Activated naive CD8-positive, alpha-beta T cell (primary cell): ENCODE measurements around the gene ADGRL3.
"Not testable (repeated sequence)": the region's sequence is repeated elsewhere in the genome, so short reads cannot be mapped to it uniquely, and the experiment has no call there.

Experiments used
- H3K27ac Mint-ChIP-seq: one replicate; pipeline ENCODE4 v1.8.0; 2021; ENCODE audit warnings: mixed read lengths
- H3K27me3 Mint-ChIP-seq: one replicate; pipeline ENCODE4 v1.8.0; 2021; ENCODE audit warnings: mixed read lengths
- H3K36me3 Mint-ChIP-seq: one replicate; pipeline ENCODE4 v1.8.0; 2021; ENCODE audit warnings: mixed read lengths
- H3K4me1 Mint-ChIP-seq: one replicate; pipeline ENCODE4 v1.8.0; 2021; ENCODE audit warnings: low read depth, mixed read lengths
- H3K4me3 Mint-ChIP-seq: one replicate; pipeline ENCODE4 v1.8.0; 2021; ENCODE audit warnings: mild to moderate bottlenecking, mixed read lengths
- H3K9me3 Mint-ChIP-seq: one replicate; pipeline ENCODE4 v1.8.0; 2021; ENCODE audit warnings: low read depth, mixed read lengths

The ADGRL3 gene

DNA sequence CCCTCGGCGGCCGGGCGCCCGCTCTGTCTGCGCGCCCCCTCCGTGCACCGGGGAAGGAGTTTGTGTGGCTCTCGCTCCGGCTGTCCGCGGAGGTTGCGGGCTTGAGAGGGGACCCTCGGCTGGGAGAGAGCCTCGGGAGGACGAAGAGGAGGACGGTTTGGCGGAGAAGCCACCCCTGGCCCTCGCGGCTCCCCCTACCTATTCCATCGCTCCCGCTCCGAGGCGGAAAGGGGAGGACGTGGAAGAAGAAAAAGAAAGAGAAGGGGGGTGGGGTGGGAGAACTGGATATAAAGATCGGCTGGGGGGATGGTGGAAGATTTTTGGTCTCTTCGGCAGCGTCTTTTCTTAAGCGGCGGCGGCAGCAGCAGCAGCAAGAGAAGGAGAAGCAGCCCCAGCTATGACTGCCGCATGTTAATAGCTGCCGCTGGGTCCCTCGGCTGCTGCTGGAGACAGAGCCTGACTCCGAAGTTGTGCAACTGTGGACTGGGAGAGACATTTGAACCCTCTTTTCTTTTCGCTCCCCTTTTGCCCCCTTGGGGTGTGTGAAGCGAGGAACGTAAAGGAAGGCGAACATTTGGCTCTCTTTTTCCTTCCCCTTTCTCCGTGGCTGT lies 895 bp downstream of the ADGRL3 start:
- Mint-ChIP-seq H3K9me3 (peaks cover 3% of the 10 kb centered on the region), H3K27ac (no peak overlapping the region), H3K4me3 (no peak overlapping the region), H3K36me3 (no peaks in the 10 kb centered on the region), H3K4me1 (peaks cover 4% of the 10 kb centered on the region), H3K27me3 (peaks cover 31% of the 10 kb centered on the region)

GRCh38 chr4:61201561-61201960 lies 1.4 kb downstream of the ADGRL3 start:
- no peaks in the 10 kb centered on the region for H3K36me3 Mint-ChIP-seq
- peaks cover 3% of the 10 kb centered on the region for H3K9me3 Mint-ChIP-seq
- peaks cover 4% of the 10 kb centered on the region for H3K4me1 Mint-ChIP-seq
- H3K27me3 Mint-ChIP-seq = peaks cover 31% of the 10 kb centered on the region
- no peak overlapping the region for H3K27ac Mint-ChIP-seq
- no peak overlapping the region for H3K4me3 Mint-ChIP-seq

GRCh38 chr4:61201961-61202637 lies 2.0 kb downstream of the ADGRL3 start:
- H3K4me3 Mint-ChIP-seq = no peak overlapping the region
- H3K27me3 Mint-ChIP-seq = peaks cover 31% of the 10 kb centered on the region
- peaks cover 3% of the 10 kb centered on the region for H3K9me3 Mint-ChIP-seq
- H3K36me3 Mint-ChIP-seq = no peaks in the 10 kb centered on the region
- H3K27ac Mint-ChIP-seq = no peak overlapping the region
- H3K4me1 Mint-ChIP-seq = peaks cover 4% of the 10 kb centered on the region

DNA sequence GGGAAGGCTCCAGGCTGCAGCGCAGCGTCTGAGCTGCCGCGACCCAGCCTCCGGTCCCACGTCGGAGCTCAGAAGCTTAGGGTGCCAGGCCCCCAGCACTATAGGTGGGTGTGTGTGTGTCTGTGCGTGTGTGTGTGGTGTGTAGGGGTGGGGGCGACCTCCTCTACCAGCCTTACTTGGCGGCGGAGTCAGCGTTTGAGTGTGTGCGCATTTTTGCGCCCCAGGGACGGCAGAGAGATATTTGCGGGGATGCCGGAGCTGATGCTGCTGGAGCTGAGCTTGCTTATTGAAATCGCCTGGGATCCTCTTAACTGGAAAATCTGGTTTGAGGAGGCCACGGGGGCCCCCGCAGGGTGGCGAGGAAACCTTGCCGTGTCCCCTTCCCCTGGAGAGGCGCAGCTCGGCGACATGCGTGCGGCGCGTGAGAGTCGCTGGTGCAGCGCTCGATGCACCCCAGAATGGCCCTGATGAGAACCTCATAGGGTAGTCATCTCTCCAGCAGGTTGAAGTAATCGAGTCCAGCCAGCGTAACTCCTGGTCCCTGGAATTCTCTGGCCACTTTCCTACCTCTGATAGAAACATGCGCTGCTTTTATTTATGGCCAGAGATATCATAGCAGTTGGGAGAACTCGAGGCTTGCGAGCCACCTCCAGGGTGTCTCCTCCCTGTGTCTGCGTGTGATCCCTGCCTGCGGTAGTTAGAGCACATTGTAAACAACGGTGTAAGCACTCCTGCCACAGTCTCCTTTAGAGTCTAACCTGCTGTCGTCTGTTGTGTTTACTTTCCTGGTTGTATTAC lies 2.7 kb downstream of the ADGRL3 start:
- H3K27me3 Mint-ChIP-seq = peaks cover 33% of the 10 kb centered on the region

GRCh38 chr4:61203436-61203790 lies 3.3 kb downstream of the ADGRL3 start:
- peaks cover 31% of the 10 kb centered on the region for H3K27me3 Mint-ChIP-seq
- H3K9me3 Mint-ChIP-seq = peaks cover 3% of the 10 kb centered on the region
- H3K4me1 Mint-ChIP-seq = peaks cover 4% of the 10 kb centered on the region
- no peaks in the 10 kb centered on the region for H3K36me3 Mint-ChIP-seq
- H3K4me3 Mint-ChIP-seq = no peak overlapping the region
- H3K27ac Mint-ChIP-seq = no peak overlapping the region

More for the DNA sequence above, 2.7 kb downstream of the ADGRL3 start:
- no peaks in the 10 kb centered on the region for H3K36me3 Mint-ChIP-seq
- H3K4me1 Mint-ChIP-seq = peaks cover 4% of the 10 kb centered on the region
- no peak overlapping the region for H3K4me3 Mint-ChIP-seq
- peaks cover 3% of the 10 kb centered on the region for H3K9me3 Mint-ChIP-seq
- H3K27ac Mint-ChIP-seq = no peak overlapping the region

- peaks cover 4% of the 10 kb centered on the region for H3K4me1 Mint-ChIP-seq
- H3K9me3 Mint-ChIP-seq = no peaks in the 10 kb centered on the region
- no peaks in the 10 kb centered on the region for H3K36me3 Mint-ChIP-seq
- peaks cover 24% of the 10 kb centered on the region for H3K27me3 Mint-ChIP-seq
- no peak overlapping the region for H3K4me3 Mint-ChIP-seq
- no peak overlapping the region for H3K27ac Mint-ChIP-seq
Measured at GRCh38 chr4:61204353-61205060, 4.4 kb downstream of the ADGRL3 start.

GRCh38 chr4:61205066-61205465 lies 4.9 kb downstream of the ADGRL3 start:
- Mint-ChIP-seq H3K27ac (no peak overlapping the region), H3K4me1 (peaks cover 1% of the 10 kb centered on the region), H3K4me3 (no peak overlapping the region), H3K36me3 (no peaks in the 10 kb centered on the region), H3K9me3 (no peaks in the 10 kb centered on the region), H3K27me3 (peaks cover 21% of the 10 kb centered on the region)

GRCh38 chr4:61207156-61207555 lies 7.0 kb downstream of the ADGRL3 start:
- H3K27me3 Mint-ChIP-seq = peaks cover 16% of the 10 kb centered on the region
- H3K4me1 Mint-ChIP-seq, H3K4me3 Mint-ChIP-seq, H3K36me3 Mint-ChIP-seq, H3K9me3 Mint-ChIP-seq, H3K27ac Mint-ChIP-seq: not testable (repeated sequence)

DNA sequence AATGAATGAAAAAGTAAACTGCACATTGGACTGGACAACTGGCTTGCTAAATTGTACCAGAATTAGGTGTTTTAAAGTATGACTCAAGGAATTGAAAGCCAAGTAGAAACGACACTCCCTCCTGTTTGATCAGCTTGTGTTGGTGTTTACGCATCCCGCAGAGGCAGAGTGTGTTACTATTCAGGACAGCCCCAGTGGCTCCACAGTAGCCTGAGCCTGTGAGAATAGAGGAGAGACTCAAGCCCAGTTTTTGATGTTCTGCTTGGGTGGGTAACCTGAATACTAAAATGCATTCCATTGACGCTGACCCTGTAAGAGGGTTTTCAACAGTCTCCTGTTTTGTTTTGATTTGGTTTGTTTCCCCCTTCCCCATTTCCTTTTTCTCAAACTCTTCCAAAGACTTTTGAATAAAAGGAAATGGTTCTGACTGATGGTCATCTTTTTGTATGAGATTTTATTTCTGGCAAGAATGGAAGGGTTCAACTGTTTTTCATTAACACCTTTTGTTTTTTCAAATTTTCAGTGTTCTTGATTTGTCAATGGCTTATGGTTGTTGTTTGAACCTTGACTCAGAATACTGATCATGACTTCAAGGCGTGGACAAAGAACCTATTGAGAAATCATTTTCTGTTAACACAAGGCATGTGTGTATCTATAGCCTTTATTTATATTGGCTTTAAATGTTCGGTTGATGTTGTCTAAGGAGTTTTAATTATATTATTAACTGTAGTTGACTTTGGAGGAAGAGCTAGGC lies 10.2 kb downstream of the ADGRL3 start:
- Mint-ChIP-seq H3K4me3 (no peak overlapping the region), H3K4me1 (no peaks in the 10 kb centered on the region), H3K9me3 (peaks cover 7% of the 10 kb centered on the region), H3K36me3 (no peaks in the 10 kb centered on the region), H3K27ac (no peak overlapping the region), H3K27me3 (peaks cover 2% of the 10 kb centered on the region)

GRCh38 chr4:61211781-61212180 lies 11.7 kb downstream of the ADGRL3 start:
- Mint-ChIP-seq H3K4me3 (no peak overlapping the region), H3K9me3 (peaks cover 7% of the 10 kb centered on the region), H3K27me3 (peaks cover 2% of the 10 kb centered on the region), H3K27ac (no peak overlapping the region), H3K4me1 (no peaks in the 10 kb centered on the region), H3K36me3 (no peaks in the 10 kb centered on the region)

- peaks cover 7% of the 10 kb centered on the region for H3K9me3 Mint-ChIP-seq
- H3K4me1 Mint-ChIP-seq = no peaks in the 10 kb centered on the region
- no peak overlapping the region for H3K4me3 Mint-ChIP-seq
- H3K27me3 Mint-ChIP-seq = no peaks in the 10 kb centered on the region
- H3K27ac Mint-ChIP-seq = no peak overlapping the region
- no peaks in the 10 kb centered on the region for H3K36me3 Mint-ChIP-seq
Measured at GRCh38 chr4:61212788-61213187, 12.7 kb downstream of the ADGRL3 start.

- no peak overlapping the region for H3K27ac Mint-ChIP-seq
- no peak overlapping the region for H3K4me3 Mint-ChIP-seq
- H3K27me3 Mint-ChIP-seq = no peaks in the 10 kb centered on the region
- no peaks in the 10 kb centered on the region for H3K36me3 Mint-ChIP-seq
- H3K4me1 Mint-ChIP-seq = no peaks in the 10 kb centered on the region
- peaks cover 7% of the 10 kb centered on the region for H3K9me3 Mint-ChIP-seq
Measured at GRCh38 chr4:61214680-61215079, 14.6 kb downstream of the ADGRL3 start.

DNA sequence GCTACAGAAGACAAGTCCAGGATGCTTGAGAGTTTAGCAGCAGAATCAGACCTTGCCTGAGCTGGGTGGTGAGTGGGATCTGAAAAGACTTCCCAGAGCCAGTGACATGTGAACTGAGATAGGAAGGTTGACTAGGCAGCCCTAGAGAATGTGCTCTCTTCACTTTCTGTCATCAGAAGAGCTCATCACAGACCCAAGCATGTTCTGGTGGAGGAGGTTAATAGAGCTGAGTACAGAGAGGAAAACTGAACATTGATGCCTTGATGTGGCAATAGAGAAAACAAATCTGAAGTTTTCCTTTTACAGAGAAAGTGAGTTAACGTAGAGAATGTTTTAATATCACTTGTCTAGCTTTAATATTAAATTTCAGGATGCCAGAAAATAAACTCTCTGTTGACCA lies 17.1 kb downstream of the ADGRL3 start:
- H3K4me1 Mint-ChIP-seq = no peaks in the 10 kb centered on the region
- H3K27me3 Mint-ChIP-seq = no peaks in the 10 kb centered on the region
- H3K27ac Mint-ChIP-seq = no peak overlapping the region
- peaks cover 7% of the 10 kb centered on the region for H3K9me3 Mint-ChIP-seq
- H3K36me3 Mint-ChIP-seq = no peaks in the 10 kb centered on the region
- no peak overlapping the region for H3K4me3 Mint-ChIP-seq

DNA sequence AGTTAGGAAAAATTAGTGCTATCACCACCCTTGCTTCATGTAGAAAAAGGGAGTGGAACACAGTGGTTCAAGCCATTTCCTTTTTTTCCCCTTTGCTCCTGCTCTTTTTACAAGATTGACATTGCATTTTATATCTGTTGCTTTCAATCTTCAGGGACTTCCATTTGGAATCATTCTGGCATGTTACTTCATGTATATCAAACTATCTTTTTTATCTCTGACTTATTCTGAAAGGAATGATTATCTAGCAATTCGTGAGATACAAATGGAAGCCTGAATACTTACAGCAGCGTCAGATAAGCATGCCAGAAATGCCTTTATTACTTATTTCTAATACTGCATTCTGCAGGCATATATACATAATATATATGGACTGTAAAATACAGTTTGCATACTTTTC lies 20.4 kb downstream of the ADGRL3 start:
- H3K27ac Mint-ChIP-seq = no peak overlapping the region
- H3K27me3 Mint-ChIP-seq = no peaks in the 10 kb centered on the region
- H3K4me3 Mint-ChIP-seq = no peak overlapping the region
- H3K9me3 Mint-ChIP-seq = peaks cover 3% of the 10 kb centered on the region
- no peaks in the 10 kb centered on the region for H3K36me3 Mint-ChIP-seq
- H3K4me1 Mint-ChIP-seq = no peaks in the 10 kb centered on the region
